ENCODE measurements around the gene DCAF17.

Gene DCAF17

DNA sequence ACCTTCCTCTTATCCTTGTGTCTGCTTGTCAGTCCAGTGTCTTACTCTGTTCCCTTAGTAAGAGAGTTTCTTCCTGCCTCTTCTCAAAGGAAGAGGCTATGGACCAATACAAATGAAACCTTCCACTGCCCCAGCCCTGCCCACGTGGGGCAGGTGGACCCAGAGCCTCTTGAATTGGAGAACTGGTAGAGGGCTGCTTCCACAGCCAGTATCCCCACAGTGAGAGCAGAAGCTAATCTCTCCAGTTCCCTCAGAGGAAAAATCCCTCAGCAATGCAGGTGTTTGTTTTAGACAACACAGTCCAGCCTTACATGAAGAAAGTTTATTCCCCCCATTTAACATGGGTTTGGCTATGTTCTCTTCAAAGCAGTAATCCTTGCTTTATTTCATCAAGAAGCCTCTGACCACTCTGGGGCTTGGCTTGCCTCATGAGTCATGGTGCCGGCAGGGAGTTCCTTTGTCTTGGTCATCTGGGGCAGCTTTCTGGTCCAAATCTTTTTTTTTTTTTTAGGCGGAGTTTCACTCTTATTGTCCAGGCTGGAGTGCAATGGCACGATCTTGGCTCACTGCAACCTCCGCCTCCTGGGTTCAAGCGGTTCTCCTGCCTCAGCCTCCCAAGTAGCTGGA, 81.8 kb downstream of the DCAF17 start:
- peak; percentile 71 to 83 for DNase-seq (ENCODE audit: low read depth in 2 of 2)
- H3K4me3 ChIP-seq (replicated peaks in 1 of 2; ENCODE audit: low read depth in 2 of 2, low read length in 2 of 2), result no peak overlapping the region
- no peak for TF ChIP-seq CTCF (IDR thresholded peaks at IDR 0.05; ENCODE audit: low read depth, low read length)

DNA sequence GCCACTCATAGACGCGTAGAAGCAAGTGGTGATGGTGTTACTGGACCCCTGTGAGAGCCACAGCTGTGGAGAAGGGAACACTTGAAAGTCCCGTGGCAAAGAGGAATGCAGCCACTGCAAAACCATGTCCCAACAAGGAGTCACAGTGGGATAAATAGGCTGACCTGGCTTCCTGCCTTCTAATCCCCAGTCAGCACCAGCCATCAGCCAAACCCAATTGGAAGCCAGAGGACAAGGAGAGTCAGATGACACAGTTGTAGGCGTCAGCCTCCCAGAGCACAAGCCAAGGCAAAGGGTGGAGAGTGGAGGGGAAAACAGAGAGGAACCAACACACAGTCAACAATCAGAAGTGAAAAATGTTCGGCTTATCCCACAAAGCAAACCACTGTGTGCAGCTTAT, 82.8 kb downstream of the DCAF17 start:
- TF ChIP-seq CTCF (IDR thresholded peaks at IDR 0.05; ENCODE audit: low read depth, low read length), result no peak
- H3K4me3 ChIP-seq (replicated peaks in 1 of 2; ENCODE audit: low read depth in 2 of 2, low read length in 2 of 2), result no peak overlapping the region
- no peak for DNase-seq (ENCODE audit: low read depth in 2 of 2)

DNA sequence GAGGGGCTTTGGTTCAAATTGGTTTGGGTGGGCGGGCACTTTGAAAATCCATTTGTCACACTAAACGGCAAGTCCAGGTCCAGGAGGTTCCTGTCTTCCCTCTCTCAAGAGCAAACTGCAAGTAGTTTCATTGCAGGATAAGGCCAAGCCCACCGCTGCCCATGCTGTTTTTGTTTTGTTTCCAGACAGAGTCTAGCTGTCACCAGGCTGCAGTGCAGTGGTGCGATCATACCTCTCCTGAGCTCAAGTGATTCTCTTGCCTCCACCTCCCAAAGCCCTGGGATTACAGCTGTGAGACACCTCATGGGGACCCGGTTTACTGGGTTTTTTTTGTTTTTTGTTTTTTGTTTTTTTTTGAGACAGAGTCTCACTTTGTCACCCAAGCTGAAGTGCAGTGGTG, 86.4 kb downstream of the DCAF17 start:
- TF ChIP-seq CTCF (IDR thresholded peaks at IDR 0.05; ENCODE audit: low read depth, low read length), result no peak
- no peak overlapping the region for H3K4me3 ChIP-seq (replicated peaks in 1 of 2; ENCODE audit: low read depth in 2 of 2, low read length in 2 of 2)
- DNase-seq (ENCODE audit: low read depth in 2 of 2), result no peak

DNA sequence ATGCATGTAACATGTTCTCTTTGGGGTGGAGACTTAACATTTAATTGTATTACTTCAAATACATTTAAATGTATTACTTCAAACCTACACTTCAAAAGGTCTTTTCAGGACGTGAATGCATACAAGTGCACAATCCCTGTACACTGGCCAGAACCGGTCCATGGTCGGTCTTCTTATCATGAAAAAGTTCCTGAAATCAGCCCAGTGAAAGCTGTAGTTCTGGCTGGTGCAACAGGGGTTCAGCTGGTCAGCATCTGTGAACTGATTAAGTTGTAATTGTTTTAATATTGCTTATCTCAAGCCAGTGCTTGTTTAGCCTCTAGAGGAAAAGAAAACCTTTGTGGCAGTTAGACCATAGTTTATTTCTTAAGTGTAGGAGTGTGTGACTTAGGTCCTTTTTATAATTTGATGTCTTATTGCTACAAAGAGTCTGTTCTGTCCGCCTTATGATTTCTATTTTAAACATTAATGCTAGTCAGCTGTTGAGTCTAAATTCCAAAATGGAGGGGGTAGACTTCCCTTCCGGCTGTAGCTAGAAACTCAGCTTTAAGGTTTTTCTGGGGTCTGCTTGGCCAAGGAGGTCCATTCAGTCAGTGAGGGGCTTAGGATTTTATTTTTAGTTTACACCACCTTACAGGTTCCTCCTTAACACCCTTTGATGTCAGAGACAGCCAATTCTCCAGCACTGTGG, 87.5 kb downstream of the DCAF17 start:
- peak in 1 of 2 donors; percentile 26 for DNase-seq (ENCODE audit: low read depth in 2 of 2)
- H3K4me3 ChIP-seq (replicated peaks in 1 of 2; ENCODE audit: low read depth in 2 of 2, low read length in 2 of 2), result peak overlapping the region; percentile 86 to 94
- no peak for TF ChIP-seq CTCF (IDR thresholded peaks at IDR 0.05; ENCODE audit: low read depth, low read length)

DNA sequence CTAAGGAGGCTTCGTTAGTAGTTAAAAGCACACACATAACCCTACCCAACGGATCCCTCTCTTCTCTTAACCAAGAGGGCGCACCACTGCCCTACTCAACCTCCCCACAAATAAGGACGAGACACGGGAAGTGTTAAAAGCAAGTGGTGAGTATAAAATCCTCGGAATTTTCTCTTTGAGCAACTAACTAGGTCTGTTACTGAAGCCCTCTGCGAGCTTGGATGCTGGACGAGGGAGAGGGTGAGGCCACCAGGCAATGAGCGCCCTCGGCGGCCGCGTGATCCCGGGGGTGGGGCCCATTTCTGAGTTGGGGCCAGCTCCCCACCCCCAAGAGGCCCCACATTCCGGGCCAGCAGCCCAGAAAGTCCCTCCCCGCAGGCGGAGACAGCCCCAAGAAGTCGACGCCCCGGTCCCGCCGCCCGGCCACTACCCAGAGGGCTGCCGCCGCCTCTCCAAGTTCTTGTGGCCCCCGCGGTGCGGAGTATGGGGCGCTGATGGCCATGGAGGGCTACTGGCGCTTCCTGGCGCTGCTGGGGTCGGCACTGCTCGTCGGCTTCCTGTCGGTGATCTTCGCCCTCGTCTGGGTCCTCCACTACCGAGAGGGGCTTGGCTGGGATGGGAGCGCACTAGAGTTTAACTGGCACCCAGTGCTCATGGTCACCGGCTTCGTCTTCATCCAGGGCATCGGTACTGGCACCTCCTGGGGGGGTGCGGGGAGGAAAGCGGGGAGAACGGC, 88.2 kb downstream of the DCAF17 start, which contains the start of gene CYBRD1:
Gene CYBRD1 (plus strand): TSS at position 423 of the 736 bp plus-strand sequence. CDS start 72 bp downstream, at position 495.
- H3K4me3 ChIP-seq (replicated peaks in 1 of 2; ENCODE audit: low read depth in 2 of 2, low read length in 2 of 2), result peak within 1 kb of the TSS; percentile 86 to 94
- TF ChIP-seq CTCF (IDR thresholded peaks at IDR 0.05; ENCODE audit: low read depth, low read length), result peak; percentile 3
- peak; percentile 87 to 96 for DNase-seq (ENCODE audit: low read depth in 2 of 2)

- DNase-seq (ENCODE audit: low read depth in 2 of 2), result peak in 1 of 2 donors; percentile 48
- TF ChIP-seq CTCF (IDR thresholded peaks at IDR 0.05; ENCODE audit: low read depth, low read length), result no peak
- H3K4me3 ChIP-seq (replicated peaks in 1 of 2; ENCODE audit: low read depth in 2 of 2, low read length in 2 of 2), result peak overlapping the region; percentile 86 to 94
Measured at GRCh38 chr2:171522788-171523087, 88.7 kb downstream of the DCAF17 start.

Data from cardiac fibroblast (primary cell).